Measurements from ENCODE around the gene AKAP11.

DNA sequence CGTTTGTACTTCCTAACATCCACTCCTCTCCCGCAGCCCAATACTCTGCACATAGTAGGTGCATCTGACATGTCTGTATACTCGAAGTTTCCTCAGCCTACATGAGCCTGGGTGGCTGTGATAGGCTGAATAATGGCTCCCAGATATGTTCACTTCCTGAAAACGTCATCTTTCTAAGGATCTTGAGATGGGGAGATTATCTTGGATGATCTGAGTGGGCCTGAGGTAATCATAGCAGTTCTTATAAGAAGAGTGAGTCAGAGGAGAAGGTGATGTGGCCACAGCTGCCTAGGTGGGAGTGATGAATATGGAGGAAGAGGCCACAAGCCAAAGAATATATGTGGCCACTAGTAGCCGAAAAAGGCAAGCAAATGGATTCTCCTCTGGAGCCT is 84.2 kb downstream of the AKAP11 start:
- no peak for TF ChIP-seq EZH2 (IDR thresholded peaks at IDR 0.05; ENCODE audit: borderline replicate concordance, low read depth, low read length, poor library complexity, severe bottlenecking)
- TF ChIP-seq, protein P1, sequence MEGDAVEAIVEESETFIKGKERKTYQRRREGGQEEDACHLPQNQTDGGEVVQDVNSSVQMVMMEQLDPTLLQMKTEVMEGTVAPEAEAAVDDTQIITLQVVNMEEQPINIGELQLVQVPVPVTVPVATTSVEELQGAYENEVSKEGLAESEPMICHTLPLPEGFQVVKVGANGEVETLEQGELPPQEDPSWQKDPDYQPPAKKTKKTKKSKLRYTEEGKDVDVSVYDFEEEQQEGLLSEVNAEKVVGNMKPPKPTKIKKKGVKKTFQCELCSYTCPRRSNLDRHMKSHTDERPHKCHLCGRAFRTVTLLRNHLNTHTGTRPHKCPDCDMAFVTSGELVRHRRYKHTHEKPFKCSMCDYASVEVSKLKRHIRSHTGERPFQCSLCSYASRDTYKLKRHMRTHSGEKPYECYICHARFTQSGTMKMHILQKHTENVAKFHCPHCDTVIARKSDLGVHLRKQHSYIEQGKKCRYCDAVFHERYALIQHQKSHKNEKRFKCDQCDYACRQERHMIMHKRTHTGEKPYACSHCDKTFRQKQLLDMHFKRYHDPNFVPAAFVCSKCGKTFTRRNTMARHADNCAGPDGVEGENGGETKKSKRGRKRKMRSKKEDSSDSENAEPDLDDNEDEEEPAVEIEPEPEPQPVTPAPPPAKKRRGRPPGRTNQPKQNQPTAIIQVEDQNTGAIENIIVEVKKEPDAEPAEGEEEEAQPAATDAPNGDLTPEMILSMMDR (conservative IDR thresholded peaks at IDR 0.05; ENCODE audit: low read depth, low read length), result no peak
